GM19023 (cell line): Measurements from ENCODE around the gene IRS1.

Experiments
- ATAC-seq: cut with Tn5 transposase; IDR thresholded peaks from one replicate; pipeline ENCODE4 v1.9.1; 2021; ENCODE audit warnings: mild to moderate bottlenecking, moderate library complexity; ENCODE audit not compliant: unreplicated experiment

The IRS1 gene

DNA sequence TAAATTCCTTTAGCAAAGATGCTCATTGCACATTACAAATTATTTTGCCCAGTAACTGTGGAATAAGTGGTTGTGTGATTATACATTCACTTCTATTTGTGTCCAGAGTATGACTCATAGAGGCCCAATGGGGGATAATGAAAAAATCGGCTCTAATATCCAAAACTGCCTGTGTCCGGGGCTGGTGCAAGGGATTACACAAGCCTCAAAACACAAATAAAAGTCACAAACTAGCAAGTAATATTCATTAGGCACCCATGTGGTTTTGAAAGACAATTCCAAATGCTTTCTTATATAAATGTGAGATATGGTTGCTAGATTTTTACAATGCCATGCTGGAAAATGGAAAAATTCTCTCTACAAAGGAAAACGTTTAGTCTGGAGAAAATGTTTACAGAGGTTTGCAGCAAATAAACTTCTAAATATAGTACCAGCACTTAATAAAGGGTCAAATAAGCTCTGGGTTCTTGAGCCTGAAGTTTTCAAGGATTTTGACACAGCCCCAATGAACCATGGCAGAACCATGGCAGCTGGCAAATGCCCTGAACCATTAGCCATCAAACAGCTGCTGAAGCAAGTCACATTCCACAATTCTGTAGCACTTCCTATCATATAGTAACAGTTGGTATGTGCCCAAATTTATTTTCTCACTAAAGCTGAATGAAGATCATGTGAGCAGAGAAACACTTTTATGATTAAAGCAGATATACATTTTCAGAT, 40.5 kb downstream of the IRS1 start:
- ATAC-seq, result no peak

DNA sequence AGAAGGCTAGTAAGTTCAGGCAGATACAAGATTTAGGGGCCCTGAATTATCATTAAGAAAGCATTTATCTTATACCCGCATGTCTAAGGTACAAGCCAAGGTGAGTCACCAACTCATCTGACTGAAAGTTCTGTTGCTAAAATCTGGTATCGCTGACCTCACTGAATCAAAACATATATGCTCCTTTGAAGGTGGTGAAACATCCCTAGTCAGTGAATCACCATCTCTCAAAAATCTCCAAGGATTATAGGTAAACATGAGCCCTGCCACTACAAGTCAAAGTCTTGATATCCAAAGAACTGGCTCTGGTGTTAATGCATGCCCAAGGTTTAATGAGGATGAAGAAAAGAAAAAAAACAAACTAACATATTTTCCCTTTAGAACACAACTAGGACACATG, 43.5 kb downstream of the IRS1 start:
- ATAC-seq, result no peak

DNA sequence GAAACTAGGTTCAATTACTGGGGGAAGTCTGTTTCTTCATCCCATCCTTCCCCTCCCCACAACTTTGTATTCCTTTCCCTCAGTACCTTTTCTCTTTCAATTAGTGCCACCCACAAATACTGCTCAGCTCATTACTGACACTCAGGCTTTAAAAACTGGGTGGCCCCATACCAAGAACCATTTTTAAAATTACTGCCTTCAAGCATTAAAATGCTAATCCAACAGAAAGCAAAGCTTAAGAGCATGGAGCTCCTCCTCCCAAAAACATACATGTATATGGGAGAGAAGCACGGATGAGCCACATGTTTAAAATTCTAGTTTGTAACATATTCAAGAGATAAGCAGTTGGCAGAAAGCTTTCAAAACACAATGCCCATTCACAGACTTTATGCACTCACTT, 44.0 kb downstream of the IRS1 start:
- no peak for ATAC-seq

DNA sequence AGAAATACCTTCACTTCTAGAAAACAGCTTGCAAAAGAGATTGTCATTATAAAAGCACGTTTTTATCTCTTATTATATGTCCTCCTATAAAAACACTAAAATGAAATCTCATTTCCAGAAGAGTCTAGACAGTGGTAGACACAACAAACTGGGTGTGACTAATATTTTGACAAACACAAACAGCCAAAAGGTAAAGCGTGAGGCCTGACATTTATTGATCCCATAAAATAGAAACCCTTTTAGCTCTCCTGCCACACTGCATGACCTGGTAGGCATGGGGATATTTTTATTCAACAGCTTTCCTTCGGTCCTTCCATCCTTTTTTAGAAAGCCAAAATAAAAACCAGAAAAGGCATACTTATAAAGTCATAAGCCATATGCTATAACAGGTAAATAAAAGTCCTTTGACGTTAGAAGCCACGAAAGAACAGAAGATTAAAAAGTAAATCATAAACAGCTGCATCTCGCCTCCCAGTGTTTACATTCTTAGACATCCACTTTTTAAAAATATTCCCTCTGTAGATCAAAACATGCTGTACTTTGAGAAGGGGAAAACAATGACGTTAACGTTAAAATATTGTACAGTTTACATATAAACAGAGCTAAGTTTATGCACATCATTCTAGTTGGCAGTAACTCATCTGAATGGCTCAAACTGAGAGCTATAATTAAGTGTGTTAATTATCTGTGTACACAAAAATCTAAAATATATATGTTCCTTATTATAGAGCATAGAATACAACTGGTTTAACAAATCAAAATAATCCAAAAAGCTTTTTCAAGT, 44.6 kb downstream of the IRS1 start:
- no peak for ATAC-seq

DNA sequence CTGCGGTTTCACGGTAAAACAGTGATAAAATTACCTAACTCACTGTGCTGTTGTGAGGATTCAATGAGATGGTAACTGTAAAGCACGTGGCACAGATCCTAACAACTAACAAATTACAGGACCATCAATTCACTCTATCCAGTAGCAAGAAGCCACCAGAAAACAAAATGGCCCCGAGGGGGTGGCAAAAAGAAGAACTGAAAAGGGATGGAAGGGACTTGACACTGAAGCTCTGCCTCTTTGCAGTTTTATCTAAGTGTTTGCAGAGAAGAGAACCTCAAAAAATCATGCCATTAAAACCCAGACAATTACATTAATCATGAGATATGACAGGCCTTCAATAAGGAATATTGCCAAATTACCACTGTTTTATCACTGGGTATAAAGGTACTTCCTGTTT, 46.7 kb downstream of the IRS1 start:
- ATAC-seq, result no peak

DNA sequence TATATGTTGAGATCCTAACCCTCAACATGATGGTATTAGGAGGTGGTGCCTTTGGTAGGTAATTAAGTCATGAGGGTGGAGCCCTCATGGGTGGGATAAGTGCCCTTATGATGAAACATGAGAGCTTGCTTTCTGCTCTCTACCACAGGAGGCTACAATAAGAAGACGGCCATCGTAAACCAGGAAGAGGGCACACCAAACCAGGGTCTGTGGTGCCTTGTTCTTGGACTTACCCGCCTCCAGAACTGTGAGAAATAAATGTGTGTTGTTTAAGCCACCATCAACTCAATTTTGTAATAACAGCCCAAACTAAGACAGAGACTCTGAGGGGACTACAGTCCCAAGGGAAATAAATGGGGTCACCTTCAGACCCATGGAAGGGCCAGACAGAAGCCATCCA, 52.3 kb downstream of the IRS1 start:
- ATAC-seq, result no peak

DNA sequence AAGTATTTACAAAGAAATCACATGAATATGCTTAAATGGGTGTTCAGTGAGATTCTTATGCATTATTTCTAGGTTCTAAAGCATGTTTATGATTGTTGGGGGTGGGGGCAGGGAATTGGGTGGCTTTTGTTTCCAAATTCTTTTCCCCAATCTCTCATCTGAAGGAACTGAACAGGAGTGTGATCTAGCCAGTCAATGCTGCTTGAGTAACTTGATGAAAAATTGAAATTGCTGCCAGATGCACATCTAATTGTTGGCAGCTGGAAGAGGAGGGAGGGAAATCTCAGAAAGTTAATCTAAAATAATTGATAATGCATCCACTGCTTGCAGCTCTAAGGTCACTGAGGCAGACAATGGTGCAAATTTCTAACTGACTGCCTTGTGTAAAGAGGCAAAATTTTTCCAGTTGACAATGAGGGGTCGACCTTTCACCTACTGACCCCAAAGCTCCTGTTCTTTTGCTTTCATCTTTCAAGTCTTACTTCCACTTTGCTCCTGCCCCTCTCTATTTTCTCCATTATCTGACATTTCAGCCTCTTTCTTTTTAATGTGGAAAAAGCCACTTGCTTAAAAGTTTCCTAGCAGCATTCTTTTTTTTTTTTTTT, 53.3 kb downstream of the IRS1 start:
- no peak for ATAC-seq

DNA sequence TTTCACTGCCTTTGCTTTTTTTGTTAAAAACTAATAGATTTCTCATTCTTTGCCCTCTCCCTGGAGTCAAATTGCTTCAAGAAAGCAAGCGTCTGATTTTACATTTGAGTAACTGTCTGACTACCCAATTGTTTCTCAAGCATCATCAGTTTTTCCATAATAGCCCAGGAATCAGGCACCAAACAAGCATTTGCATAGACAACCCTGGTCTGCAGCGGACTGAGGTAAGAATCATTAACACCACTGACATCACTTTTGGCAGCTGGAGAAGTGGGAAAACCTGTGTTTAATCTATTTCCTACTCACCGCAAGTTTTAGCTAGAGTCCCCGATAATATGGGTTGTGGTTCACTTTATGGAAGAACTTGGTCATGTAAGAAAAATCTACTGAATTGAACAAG, 55.7 kb downstream of the IRS1 start:
- ATAC-seq, result no peak

DNA sequence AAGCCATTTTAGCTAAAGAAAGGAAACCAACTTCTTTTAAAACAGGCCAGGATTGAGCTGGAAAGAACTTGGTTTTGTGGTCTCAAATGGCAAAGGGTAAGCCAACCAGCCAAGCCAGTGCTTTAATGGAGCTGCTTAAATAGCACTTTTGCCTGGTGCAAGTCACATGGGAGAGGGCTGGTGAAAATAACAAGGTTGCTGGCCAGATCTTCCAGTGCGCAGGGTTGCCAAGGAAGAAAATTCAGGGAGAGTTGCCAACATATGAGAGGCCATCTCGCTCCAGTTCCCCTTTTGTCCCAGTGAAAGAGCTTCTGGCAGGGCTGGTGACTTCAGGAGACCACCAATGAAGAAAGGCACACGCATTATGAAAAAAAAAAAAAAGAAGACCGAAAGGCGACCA, 57.3 kb downstream of the IRS1 start:
- ATAC-seq, result no peak

DNA sequence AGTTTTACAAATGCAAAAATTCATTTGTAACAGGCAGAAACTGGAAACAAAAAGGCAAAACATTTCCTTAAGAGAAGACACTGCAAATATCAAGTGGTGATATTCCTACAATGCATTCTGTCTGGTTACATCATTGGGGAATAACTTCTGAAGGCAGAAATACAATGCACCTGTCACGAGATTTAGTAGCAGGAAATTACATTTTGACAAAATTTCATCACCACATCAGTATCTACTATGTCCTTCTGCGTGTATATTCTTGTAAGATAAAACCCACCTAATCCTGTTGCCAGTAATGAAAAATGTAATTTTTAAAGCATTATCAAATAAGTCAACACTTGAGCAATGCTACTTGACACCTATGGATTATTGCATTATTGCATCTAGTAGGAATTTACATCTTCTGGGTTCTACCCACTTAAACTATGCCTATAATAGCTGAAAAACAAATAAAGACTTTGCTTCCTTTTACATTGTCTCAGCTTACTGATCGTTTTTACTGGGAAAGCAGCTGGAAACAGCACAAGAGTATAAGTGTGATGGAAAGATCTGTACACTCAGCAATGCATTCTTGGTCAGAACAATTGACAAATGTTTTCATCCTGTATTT, 59.5 kb downstream of the IRS1 start:
- no peak for ATAC-seq

DNA sequence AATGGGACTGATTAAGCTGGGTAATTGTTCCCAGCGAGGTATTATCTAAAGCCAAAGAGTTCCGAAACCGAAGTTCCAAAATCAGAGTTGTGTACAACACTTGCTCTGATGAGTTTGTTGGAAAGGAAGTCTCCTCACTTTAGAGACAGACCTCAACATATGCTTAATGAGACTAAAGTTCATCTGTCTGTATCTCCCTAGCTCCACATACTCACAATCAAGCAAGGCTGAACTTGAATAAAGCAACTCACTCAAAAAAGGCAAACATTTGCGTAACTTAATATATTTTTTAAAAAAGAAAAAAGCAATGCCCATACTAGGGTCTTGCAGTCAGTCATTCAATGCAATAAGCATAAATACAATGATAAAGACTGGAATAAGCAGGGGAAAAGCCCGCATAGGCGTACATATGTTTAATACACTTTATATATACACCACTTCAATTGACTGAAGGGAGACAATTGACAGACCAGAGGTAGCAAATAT, 60.0 kb downstream of the IRS1 start:
- no peak for ATAC-seq

DNA sequence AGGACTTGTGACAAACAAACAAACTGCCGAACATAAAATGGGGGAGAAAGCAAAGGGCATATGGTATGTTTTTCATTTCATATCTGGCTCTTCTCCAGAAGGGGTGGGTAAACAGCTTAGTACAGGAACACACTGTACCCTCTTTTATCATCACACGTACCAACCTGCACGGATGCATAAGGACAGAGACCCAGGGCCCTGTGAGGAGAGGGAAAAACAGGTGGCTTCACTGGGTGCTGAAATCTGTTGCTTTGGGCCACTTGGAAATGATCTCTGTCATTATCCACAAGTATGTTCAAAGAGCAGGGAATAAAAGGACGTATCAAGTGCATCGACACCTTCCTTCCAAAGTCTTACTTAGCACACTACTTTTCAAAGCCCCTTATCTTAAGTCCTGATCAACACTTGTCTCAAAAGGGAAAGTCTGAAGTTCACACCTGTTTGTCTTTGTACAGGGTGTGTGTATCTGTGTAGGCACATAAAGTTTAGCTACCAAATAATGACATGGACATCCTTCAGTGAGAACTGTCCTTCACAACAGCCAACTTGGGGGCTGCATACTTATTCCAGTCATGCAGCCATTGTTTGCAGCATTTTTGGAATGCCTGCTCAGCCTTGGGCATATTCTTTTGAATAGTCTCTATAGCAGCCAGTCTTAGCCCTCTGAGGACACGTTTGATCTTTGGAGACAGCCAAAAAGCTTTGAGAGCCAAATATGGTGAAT, 60.6 kb downstream of the IRS1 start:
- no peak for ATAC-seq

DNA sequence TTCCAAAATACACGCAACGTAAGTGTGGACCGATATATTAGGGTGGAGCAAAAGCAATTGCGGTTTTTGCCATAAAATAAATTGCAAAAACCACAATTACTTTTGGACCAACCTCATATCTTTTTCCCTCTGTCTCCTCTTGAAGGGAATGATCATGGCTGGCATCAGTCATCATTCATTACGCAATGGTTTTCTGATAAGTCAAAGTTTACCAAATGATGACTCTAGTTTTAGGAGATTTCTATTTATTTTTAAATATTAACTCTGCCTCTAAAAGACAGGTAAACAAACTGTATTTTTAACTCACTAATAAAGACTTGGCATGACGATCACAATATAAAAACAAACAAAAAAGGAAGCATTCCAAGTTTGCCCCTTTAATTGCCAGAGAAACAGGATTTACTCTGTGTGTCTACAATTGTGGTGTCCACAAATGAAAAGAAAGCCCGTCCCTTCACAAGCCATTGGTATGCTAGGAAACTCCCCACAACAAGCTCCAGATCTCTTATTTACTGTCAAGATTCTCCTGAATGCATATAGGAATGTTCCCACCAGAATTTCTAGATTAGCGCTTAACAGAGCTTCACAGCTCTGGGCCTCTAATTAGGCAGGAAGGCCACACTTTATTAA, 61.3 kb downstream of the IRS1 start:
- no peak for ATAC-seq

DNA sequence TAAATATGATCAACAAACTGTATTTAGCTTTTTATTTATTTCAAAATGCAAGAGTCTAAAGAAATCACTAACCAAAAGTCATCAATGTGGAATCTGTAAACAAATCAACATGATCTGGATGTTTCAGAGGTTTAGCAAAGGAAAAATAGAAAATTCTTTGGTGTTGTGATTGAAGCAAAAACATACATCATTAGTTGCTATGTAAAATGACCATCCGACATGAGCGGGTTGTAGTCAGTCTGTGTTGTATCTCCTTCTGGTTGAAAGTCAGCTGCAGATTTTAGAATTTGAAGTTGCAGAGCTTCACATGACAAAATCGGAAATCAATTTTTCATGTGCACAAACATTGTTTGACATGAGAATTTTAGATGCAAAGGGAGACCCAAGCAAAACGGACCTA, 63.2 kb downstream of the IRS1 start:
- no peak for ATAC-seq

DNA sequence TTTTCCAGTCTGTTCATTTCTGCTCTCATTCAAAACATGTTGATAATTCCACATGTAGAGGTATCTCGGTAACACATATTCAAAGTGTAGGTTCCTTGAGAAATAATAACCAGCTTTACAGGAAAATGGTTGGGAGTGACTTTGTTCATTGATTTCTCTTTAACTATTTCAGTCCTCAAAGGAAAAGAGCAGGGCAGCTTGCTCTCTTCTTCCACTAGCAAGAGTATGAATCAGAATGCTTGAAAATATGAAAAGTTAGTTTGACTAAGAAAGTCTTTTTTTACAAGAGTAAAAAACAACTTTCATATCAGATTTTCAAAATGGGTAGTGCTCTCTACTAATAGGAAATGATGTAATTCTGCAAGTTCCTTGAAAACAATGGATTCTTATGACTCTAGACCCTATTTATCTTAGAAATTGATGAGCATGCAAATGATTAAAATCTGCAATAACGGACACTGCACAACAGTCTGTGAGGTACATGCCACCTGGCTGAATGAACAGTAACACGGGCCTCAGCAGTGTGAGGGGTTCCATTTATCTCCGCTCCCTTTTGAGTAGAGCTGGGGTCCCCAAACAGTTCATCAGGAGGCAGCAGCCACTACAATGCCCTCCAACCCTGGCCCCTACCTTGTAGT, 65.6 kb downstream of the IRS1 start:
- ATAC-seq, result no peak

DNA sequence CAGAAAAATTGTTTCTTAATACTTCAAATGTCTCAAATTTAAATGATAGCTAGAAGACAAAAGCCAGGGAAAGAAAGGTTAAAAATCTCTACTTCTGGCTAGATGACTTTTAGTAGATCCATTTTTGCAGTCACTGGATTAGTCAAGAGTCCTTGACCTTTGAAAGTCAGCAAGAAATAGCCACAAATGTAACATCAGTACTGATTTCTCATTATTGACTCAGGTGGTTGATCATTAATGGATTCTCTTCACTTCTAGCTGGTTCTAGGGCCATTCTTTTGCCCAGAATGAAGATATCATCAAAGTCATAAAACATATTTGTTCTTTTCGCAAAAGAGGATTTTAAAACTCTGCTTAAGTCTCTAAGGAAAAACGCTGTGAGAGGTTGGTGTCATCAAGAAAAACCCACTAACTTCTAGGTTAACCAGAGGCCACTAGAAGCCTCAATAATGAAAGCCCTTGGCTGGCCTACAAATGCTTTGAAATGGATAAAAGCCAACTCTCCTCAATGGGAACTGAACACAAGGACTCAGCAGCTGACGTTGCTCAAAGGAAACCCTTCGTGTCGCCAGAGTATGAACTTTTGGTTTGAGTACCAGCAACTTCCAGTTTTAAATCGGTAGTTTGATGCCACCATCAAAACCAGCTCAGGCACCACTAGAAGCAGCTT, 66.3 kb downstream of the IRS1 start:
- no peak for ATAC-seq

DNA sequence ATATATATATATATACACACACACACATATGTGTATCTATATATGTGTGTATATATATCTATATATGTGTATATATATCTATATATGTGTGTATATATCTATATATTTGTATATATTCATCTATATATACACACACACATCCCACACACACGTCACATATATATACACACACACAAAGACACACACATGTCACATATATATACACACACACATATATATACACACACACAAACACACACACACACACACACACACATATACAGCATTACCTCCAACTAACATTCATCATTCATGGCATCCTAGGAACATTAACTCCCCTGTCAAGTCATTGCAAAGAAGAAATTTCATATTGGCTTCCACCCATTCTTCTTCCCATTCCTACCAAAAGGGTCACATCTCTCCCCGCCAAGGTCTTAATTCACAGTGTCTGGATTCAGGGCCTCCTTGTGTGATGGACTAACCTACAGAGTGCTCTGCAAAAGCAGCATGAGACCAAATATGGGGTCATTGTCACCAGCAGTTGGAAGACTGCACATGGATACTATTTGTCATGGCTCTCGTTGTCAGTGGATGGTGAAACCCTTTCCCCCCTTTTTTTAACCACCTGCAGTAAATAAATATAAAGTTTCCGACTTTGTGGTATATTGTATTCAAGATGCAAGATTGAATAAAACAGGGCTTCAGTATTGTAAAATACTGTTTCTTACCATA, 67.0 kb downstream of the IRS1 start:
- ATAC-seq, result no peak

DNA sequence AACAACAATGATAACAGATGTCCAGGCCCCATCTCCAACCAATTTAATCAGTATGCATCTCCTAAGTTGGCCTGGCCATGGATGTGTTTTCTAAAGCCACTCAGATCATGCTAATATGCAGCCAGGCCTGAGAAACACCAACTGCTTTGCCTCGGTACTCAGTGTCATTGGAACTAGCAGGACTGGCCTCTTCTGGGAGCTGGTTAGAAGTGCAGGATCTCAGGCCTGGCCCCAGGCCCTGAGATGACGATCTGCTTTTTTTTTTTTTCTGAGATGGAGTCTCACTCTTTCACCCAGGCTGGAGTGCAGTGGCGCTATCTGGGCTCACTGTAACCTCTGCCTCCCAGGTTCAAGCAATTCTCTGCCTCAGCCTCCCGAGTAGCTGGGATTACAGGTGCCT, 69.1 kb downstream of the IRS1 start:
- ATAC-seq, result no peak

DNA sequence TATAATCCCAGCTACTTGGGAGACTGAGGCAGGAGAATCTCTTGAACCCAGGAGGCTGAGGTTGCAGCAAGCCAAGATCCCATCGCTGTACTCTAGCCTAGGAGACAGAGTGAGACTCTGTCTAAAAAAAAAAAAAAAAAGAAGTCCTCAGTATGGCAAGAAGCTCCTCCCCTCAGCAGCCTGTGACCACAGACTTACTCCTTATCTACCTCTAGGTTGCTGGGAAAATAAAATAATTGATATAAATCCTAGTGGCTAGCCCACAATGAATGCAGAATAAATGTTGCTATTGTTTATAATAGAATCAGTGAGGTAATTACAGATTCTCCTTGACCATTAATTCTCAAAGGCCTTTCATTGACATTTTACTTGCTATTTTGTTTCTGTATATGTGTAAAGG, 70.6 kb downstream of the IRS1 start:
- no peak for ATAC-seq
